DMS153 treated with DMSO at 0.1 percent for 48 hours (cell line): ENCODE results near the gene THAP7.
"Not testable (repeated sequence)": the region's sequence is repeated elsewhere in the genome, so short reads cannot be mapped to it uniquely, and the experiment has no call there.

Experiments
- DNase-seq: peaks from one replicate; lab custom pipeline; 2025; ENCODE audit not compliant: unreplicated experiment; lab: John Stamatoyannopoulos, UW

THAP7 gene

GRCh38 chr22:20979940-20980453 is 21.9 kb downstream of the THAP7 start:
- DNase-seq = no peak

GRCh38 chr22:20979243-20979809 is 22.6 kb downstream of the THAP7 start:
- peak; percentile 39 for DNase-seq

GRCh38 chr22:20978419-20978818 is 23.5 kb downstream of the THAP7 start:
- DNase-seq = no peak

- no peak for DNase-seq
These were observed 24.3 kb downstream of the THAP7 start for GRCh38 chr22:20977516-20978170.

- DNase-seq = no peak
These were observed 24.9 kb downstream of the THAP7 start for GRCh38 chr22:20977019-20977418.

- no peak for DNase-seq
These were observed 25.5 kb downstream of the THAP7 start for GRCh38 chr22:20976291-20976877.

- no peak for DNase-seq
These were observed 26.2 kb downstream of the THAP7 start for GRCh38 chr22:20975541-20976290.

GRCh38 chr22:20974336-20974955 is 27.5 kb downstream of the THAP7 start:
- no peak for DNase-seq

GRCh38 chr22:20973634-20974286 is 28.2 kb downstream of the THAP7 start:
- DNase-seq = no peak

GRCh38 chr22:20972933-20973577 is 28.9 kb downstream of the THAP7 start:
- DNase-seq = no peak

- DNase-seq = not testable (repeated sequence)
These were observed 29.8 kb downstream of the THAP7 start for GRCh38 chr22:20972014-20972694.

- DNase-seq = no peak
These were observed 30.8 kb downstream of the THAP7 start for GRCh38 chr22:20970939-20971657.

- no peak for DNase-seq
These were observed 33.5 kb downstream of the THAP7 start for GRCh38 chr22:20968281-20968977.

- no peak for DNase-seq
These were observed 34.2 kb downstream of the THAP7 start for GRCh38 chr22:20967697-20968211.

GRCh38 chr22:20966883-20967696 is 34.8 kb downstream of the THAP7 start, which contains the start of gene AIFM3:
Gene AIFM3 (plus strand): TSS chr22:20967255. CDS start chr22:20967945, 690 bp downstream.
- no peak for DNase-seq

- no peak for DNase-seq
These were observed 35.7 kb downstream of the THAP7 start for GRCh38 chr22:20965888-20966855.
